Inferior parietal cortex (tissue), 1 donor: Measurements from ENCODE around the gene PRRC2B.
A peak's percentile ranks its signal among the peaks of the same experiment; 100 is the strongest.

Source experiments
- DNase-seq: peaks from one replicate; pipeline ENCODE4 v3.0.0-alpha.2; 2016; ENCODE audit errors: extremely low spot score

PRRC2B gene

GRCh38 chr9:131516930-131517329, 123.0 kb downstream of the PRRC2B start:
- DNase-seq, result no peak

- no peak for DNase-seq
Measured at GRCh38 chr9:131517761-131518190, 123.9 kb downstream of the PRRC2B start.

GRCh38 chr9:131518553-131518952, 124.7 kb downstream of the PRRC2B start:
- no peak for DNase-seq

- no peak for DNase-seq
Measured at GRCh38 chr9:131520503-131520902, 126.6 kb downstream of the PRRC2B start.

- no peak for DNase-seq
Measured at GRCh38 chr9:131521203-131521602, 127.3 kb downstream of the PRRC2B start.

GRCh38 chr9:131521822-131522221, 127.9 kb downstream of the PRRC2B start:
- DNase-seq, result no peak

- no peak for DNase-seq
Measured at GRCh38 chr9:131522257-131523085, 128.6 kb downstream of the PRRC2B start.

- no peak for DNase-seq
Measured at GRCh38 chr9:131523086-131523388, 129.2 kb downstream of the PRRC2B start.

GRCh38 chr9:131523451-131524435, 129.9 kb downstream of the PRRC2B start:
- DNase-seq, result no peak

GRCh38 chr9:131524665-131525315, 130.9 kb downstream of the PRRC2B start:
- DNase-seq, result no peak

- peak; percentile 76 for DNase-seq
Measured at GRCh38 chr9:131525643-131526565, 132.0 kb downstream of the PRRC2B start.

- no peak for DNase-seq
Measured at GRCh38 chr9:131528186-131528585, 134.3 kb downstream of the PRRC2B start.

- no peak for DNase-seq
Measured at GRCh38 chr9:131528886-131529505, 135.1 kb downstream of the PRRC2B start.

- DNase-seq, result no peak
Measured at GRCh38 chr9:131529597-131530545, 136.0 kb downstream of the PRRC2B start.

GRCh38 chr9:131530546-131530919, 136.6 kb downstream of the PRRC2B start:
- DNase-seq, result no peak

GRCh38 chr9:131530920-131531832, 137.3 kb downstream of the PRRC2B start, which contains the start of gene UCK1:
TSS of gene UCK1 (minus strand) at chr9:131531263. CDS start at chr9:131531174, 89 bp downstream.
- DNase-seq, result peak; percentile 78

GRCh38 chr9:131534721-131535237, 140.9 kb downstream of the PRRC2B start:
- DNase-seq, result no peak

GRCh38 chr9:131537946-131538345, 144.1 kb downstream of the PRRC2B start:
- DNase-seq, result no peak
